Fibroblast of mammary gland (primary cell): ENCODE measurements around the gene NCAM1.

Source experiments
- DNase-seq: peaks from one replicate; pipeline ENCODE4 v3.0.0-alpha.2; 2010; ENCODE audit warnings: low read depth
- H3K4me3 ChIP-seq: 2 replicates; pipeline ENCODE4 v1.5.1; 2011; ENCODE audit warnings: low read depth, mild to moderate bottlenecking, low read length, moderate library complexity; ENCODE audit not compliant: control insufficient read depth
- CTCF ChIP-seq: conservative IDR thresholded peaks from 2 replicates; pipeline ENCODE4 v1.5.1; 2011; ENCODE audit warnings: low read depth, low read length, inconsistent platforms; ENCODE audit not compliant: control insufficient read depth, insufficient read depth

The NCAM1 gene

DNA sequence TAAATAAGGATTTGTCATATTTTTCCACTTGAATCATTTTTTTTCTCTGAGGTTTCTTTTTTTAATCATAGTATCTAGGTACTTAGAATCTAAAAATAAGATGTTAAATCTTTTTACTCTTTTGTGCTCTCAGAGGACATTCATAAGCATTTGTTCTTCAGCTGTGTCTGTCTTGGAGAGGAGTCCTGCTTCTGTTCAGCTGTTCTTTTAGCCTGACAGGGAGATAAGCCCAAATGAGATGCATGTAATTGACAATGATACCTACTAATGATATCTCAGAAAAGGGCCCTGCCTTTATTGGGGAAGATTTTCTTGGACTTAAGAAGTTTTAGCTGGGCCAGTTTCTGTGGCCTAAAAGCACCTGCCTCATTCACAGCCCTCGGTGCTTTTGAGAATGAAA is 156.9 kb downstream of the NCAM1 start:
- TF ChIP-seq CTCF, result no peak
- no peak for DNase-seq
- no peak overlapping the region for H3K4me3 ChIP-seq

DNA sequence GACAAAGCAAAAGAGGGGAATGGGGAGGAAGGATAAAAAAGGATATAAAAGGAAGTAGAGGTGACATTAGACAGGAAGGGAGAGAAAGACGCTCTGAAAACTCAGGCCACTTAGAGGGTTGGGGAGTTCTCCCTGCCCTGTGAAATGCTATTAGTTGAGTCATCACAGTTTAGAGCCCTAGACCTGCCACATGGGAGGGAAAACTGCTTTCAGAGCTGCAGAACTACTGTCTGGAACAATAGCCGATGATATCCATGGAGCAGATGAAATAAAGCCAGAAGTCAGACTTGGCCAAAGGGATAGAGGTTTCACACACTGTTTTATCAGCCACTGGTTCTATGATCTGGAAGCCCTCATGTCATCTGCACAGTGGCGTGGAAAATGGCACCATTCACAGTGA is 157.9 kb downstream of the NCAM1 start:
- DNase-seq, result no peak
- H3K4me3 ChIP-seq, result no peak overlapping the region
- TF ChIP-seq CTCF, result no peak

DNA sequence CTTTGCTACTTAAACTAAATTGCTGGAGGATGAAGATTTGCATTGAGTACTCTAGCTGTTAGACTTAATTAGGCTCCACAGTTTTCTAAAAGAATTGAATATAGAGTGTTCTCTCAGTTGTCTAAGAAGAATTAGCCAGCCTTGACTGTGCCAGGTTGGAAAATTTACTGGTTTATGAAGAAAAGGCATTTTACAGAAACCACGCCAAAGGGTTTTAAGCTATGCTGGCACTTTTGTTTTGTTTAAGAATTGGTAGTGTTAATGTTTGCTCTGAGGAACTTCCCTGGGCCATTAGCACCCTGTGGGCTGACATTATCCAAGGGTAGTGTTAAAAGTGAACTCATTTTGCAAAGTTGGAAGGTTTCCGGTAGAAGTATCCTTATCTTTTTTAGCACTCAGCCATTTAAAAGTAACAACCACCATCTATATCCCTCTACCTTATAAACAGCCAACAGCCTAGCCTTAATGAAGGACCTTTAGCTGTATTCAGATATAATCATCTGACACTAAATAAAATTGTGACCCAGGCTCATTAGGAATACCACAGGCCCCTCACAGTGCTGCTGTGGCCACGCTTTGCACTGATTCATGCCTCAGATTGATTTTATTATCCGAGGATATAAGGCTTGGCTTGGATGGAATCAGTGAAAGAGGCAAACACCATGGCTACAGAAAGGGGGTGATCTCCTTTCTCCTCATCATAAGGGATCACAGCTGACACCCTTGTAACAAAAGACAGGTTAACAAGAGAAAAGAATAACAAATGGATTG is 158.9 kb downstream of the NCAM1 start:
- no peak overlapping the region for H3K4me3 ChIP-seq
- no peak for DNase-seq
- no peak for TF ChIP-seq CTCF

DNA sequence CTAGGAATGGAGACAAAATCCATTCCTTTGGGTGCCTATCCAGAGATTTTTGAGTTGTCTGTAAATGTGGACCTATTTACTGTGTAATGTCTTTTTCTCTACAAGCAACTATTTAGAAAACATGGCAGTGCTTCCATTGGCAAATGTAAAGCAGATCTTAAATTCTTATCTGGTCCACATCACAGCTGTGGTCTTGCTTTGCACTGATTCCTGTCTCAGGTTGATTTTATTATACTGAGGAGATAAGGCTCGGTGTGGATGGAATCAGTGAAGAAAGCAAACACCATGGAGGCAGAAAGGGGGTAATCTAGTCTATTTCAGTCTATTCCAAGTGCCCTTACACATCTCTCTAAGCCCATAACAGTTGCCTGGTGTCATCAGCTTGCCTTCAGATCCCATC is 160.5 kb downstream of the NCAM1 start:
- no peak overlapping the region for H3K4me3 ChIP-seq
- no peak for DNase-seq
- no peak for TF ChIP-seq CTCF

DNA sequence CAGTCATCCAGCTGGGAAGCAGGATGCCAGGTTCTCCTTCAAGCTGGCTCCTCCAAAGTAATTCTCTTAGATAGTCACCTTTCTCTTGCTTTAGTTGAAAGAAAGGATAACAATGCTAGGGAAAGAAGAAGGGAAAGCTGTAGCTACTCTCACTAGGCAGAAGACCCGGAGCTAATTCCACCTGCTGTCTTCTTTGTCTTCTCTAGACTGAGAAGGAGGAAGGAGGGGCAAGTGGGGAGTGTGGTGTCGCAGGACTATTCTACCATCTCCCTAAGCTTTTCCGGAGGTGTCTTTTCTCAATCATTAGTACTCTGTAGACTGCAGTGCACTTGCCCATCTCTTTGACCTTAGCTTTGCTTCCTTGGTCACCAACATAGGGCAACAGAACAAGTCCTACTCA is 162.8 kb downstream of the NCAM1 start:
- no peak for DNase-seq
- no peak for TF ChIP-seq CTCF
- H3K4me3 ChIP-seq, result no peak overlapping the region

DNA sequence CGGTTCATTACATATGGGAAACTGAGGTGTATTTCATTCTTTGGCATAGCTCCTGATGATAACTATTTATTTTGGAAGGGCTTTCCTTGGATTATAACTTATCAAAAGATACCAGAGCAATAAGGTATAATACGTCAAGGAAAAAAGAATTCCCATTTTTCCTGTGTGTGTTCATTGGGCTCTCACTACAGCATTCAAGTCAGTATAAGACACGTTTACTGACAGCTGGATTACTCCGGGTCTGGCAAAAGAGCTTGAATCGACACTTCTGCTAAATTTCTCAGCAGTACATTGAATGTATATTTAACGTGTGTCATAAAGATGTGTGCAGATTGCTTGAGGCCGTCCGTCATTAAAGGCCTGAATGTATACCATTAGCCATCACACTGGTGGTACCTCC is 163.4 kb downstream of the NCAM1 start:
- no peak overlapping the region for H3K4me3 ChIP-seq
- DNase-seq, result no peak
- TF ChIP-seq CTCF, result no peak
